ENCODE data around the gene APBB2. TPM values are rescaled to one million over a fixed set of nuclear protein-coding genes. Genes with fewer than 3 reads are reported as not detected.
A peak's percentile ranks its signal among the peaks of the same experiment; 100 is the strongest.

APBB2 gene
- total RNA-seq, 1 donor: 3.7 TPM

DNA sequence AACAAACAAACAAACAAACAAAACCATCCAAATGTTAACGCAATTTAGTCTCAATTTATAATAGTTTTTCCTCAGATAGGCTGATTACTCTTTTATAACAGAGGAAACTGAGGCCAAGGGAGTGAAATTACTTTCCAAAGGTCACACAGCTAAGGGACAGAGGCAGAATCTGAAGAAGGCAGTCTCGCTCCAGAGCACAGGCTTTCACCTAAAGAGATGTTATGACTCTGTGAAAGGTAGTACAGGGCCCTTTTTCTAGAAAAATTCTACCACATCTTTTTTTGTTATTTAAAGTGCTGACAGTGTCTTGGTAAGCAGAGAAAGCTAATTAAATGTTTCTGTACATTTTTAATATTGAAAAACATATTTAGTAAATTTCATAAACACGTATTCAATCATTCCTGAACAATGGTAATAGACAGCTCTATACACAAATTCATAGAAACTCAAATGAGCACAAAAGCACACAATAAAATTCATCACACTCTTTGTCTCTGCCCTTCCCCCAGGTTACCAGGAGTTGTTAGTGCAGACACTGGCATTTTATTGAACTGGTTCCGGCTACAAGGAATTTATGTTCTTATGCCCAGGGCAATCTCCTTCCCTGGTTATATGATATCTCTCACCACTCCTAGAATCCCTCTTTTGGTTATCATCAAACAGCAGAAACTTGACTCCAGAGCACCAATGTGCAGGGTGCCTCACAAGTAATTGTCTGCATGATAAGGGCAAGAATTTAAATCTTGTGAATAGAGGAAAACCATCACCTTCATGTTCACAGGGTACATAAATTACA lies 7.7 kb upstream of the APBB2 start:
- no peaks in the 10 kb centered on the region for H3K4me1 ChIP-seq (ENCODE audit: insufficient read depth, low read length)
- peaks cover 13% of the 10 kb centered on the region for H3K27me3 ChIP-seq (ENCODE audit: insufficient read depth, low read length)
- no peaks in the 10 kb centered on the region for H3K9me3 ChIP-seq (ENCODE audit: low read depth, low read length)
- H3K4me3 ChIP-seq (ENCODE audit: low read length): no peak overlapping the region

DNA sequence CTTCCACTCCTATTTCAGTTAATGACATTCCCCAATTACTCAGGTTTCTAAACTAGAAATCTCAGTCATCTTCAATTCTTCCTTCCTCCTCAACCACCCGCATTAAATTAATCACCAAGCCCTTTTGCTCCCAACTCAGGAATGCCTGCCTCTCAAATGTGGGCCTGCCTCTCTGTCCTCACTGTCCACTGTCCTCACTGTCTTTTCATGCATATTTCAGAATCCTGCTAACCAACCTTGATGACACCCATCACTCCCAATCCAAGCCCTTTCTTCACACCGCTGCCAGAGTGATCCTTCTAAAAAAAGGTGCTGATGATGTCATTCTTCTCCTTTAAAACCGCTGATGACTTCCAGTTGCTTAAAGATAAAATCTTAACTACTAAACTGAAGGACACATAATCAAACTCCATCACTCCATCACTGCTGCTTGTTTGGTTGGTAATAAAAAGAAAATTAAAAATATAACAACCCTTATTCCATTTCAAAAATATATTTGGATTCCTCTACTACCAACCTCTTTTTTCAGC lies 5.1 kb upstream of the APBB2 start:
- Histone ChIP-seq H3K4me1 (ENCODE audit: insufficient read depth, low read length) (peaks cover 7% of the 10 kb centered on the region), H3K27me3 (ENCODE audit: insufficient read depth, low read length) (peaks cover 35% of the 10 kb centered on the region)

GRCh38 chr4:41218703-41219102 lies 4.4 kb upstream of the APBB2 start:
- Histone ChIP-seq H3K27me3 (ENCODE audit: insufficient read depth, low read length) (peaks cover 39% of the 10 kb centered on the region), H3K9me3 (ENCODE audit: low read depth, low read length) (no peaks in the 10 kb centered on the region), H3K4me3 (ENCODE audit: low read length) (no peak overlapping the region), H3K4me1 (ENCODE audit: insufficient read depth, low read length) (peaks cover 11% of the 10 kb centered on the region)

More for the DNA sequence above, 5.1 kb upstream of the APBB2 start:
- Histone ChIP-seq H3K4me3 (ENCODE audit: low read length) (no peak overlapping the region), H3K9me3 (ENCODE audit: low read depth, low read length) (no peaks in the 10 kb centered on the region)

DNA sequence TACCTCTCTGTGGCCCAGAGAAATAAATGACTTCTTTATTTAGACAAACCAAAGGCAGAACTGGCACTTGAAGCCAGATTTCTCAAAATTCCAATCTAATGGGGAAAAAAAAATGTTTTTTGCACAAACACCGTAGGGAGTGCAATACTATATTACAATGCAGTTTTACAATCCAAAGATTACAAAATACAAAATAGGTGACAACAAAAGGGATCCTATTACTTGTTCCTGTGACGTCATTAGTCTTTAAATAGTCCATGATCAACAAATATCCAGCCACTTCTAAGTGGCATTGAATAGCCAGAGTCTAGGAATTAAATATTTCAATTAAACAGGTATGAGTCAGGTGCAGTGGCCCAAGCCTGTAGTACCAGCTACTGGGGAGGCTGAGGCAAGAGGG lies 3.0 kb upstream of the APBB2 start:
- H3K4me3 ChIP-seq (ENCODE audit: low read length): no peak overlapping the region
- H3K27me3 ChIP-seq (ENCODE audit: insufficient read depth, low read length): peaks cover 52% of the 10 kb centered on the region
- no peaks in the 10 kb centered on the region for H3K9me3 ChIP-seq (ENCODE audit: low read depth, low read length)
- peaks cover 22% of the 10 kb centered on the region for H3K4me1 ChIP-seq (ENCODE audit: insufficient read depth, low read length)

DNA sequence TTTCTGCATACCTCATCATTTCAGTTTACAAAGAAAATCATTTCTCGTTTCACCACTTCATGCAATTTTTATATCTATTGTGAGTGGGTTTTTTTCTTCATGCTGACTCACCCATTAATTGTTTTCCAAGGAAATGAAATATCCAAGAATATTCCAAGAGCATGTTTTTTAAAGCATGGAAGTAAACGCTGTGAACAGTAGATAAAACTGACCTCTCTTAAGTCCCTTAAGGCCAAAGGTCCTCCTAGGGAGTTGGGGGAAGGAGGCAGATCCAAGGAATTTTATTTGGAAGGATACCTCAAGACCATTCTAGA lies 2.6 kb upstream of the APBB2 start:
- Histone ChIP-seq H3K4me3 (ENCODE audit: low read length) (no peak overlapping the region), H3K4me1 (ENCODE audit: insufficient read depth, low read length) (peaks cover 25% of the 10 kb centered on the region), H3K27me3 (ENCODE audit: insufficient read depth, low read length) (peaks cover 56% of the 10 kb centered on the region), H3K9me3 (ENCODE audit: low read depth, low read length) (no peaks in the 10 kb centered on the region)

- H3K27me3 ChIP-seq (ENCODE audit: insufficient read depth, low read length): peaks cover 61% of the 10 kb centered on the region
- H3K4me3 ChIP-seq (ENCODE audit: low read length): peak overlapping the region; percentile 31
- no peaks in the 10 kb centered on the region for H3K9me3 ChIP-seq (ENCODE audit: low read depth, low read length)
- H3K4me1 ChIP-seq (ENCODE audit: insufficient read depth, low read length): peaks cover 25% of the 10 kb centered on the region
Measured at GRCh38 chr4:41216294-41217019, 2.1 kb upstream of the APBB2 start.

DNA sequence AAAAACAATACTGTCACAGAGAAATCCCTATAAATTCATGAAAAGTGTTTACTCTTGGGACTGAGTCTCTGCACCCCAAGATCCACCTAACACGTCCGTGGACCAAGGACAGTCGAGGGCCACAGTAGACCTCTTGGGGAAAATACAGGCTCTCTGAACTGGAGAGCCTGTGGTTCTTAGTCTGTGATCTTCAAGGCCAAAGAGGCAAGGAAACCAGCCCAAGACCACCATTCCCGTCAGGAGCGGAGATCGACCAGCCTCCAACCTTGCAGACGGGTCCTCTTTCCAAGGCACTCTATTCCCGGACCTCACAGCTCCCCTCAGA lies 1.6 kb upstream of the APBB2 start:
- peaks cover 62% of the 10 kb centered on the region for H3K27me3 ChIP-seq (ENCODE audit: insufficient read depth, low read length)
- H3K4me1 ChIP-seq (ENCODE audit: insufficient read depth, low read length): peaks cover 25% of the 10 kb centered on the region
- H3K4me3 ChIP-seq (ENCODE audit: low read length): peak overlapping the region; percentile 31
- H3K9me3 ChIP-seq (ENCODE audit: low read depth, low read length): no peaks in the 10 kb centered on the region

DNA sequence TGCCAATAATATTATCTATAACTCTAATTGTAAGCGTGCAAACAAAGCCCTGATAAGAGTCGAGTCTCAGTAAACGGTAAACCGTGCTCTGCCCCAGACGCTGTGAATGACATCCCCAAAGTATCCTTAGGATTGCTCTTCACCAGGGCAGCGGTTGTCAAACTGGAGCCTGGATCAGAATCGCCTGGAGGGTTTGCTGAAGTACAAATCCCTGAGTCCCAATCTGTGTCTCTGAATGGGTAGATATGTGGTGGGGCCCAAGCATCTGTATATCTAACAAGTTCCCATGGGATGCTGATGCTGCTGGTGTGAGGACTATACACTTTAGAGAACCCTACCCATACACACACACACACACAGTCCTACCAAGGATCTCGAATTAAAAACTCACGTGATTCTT lies 813 bp upstream of the APBB2 start:
- Histone ChIP-seq H3K27me3 (ENCODE audit: insufficient read depth, low read length) (peaks cover 62% of the 10 kb centered on the region), H3K4me3 (ENCODE audit: low read length) (no peak overlapping the region), H3K9me3 (ENCODE audit: low read depth, low read length) (no peaks in the 10 kb centered on the region), H3K4me1 (ENCODE audit: insufficient read depth, low read length) (peaks cover 25% of the 10 kb centered on the region)

DNA sequence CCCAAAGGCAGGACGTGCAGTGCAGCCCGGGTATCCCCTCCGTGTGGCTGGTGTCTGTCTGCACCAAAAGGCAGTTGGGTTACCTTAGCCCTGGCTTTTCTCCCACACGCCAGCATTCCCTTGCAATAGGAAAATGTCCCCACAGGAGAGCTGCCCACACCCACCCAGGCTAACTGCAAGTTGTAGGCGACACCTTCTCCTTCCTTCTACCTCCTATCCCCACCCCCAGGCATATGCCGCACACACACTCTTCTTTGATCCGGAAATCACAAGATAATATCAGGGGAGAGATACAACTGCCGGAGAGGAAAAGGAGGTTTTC lies 444 bp upstream of the APBB2 start:
- H3K4me3 ChIP-seq (ENCODE audit: low read length): no peak overlapping the region
- peaks cover 25% of the 10 kb centered on the region for H3K4me1 ChIP-seq (ENCODE audit: insufficient read depth, low read length)
- peaks cover 62% of the 10 kb centered on the region for H3K27me3 ChIP-seq (ENCODE audit: insufficient read depth, low read length)
- no peaks in the 10 kb centered on the region for H3K9me3 ChIP-seq (ENCODE audit: low read depth, low read length)

DNA sequence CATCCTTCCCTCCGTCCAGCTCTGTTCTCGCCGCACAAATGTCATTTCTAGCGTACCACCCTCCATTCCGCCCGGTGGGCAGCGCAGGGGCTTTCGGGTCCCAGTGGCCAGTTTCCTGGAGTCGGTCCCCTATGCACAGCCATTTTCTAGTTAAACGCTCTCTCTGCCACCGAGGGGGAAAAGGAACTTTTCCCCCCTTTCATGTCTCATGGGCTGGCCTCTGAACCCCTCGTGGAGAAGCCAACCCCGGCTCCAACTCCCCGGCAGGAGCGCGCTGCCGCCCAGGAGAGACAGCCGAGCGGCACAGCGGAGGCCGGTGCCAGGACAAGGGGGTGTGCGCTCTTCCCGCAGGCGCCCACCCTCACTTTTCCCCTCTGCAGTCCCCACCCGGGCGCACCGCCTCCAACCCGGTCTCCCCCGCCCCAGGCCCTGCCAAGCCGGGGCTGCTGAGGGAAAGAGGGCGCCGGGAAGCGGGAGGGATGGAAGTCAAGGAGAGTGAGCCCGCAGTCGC lies 662 bp downstream of the APBB2 start:
- H3K4me1 ChIP-seq (ENCODE audit: insufficient read depth, low read length): peaks cover 25% of the 10 kb centered on the region
- H3K27me3 ChIP-seq (ENCODE audit: insufficient read depth, low read length): peaks cover 61% of the 10 kb centered on the region
- H3K9me3 ChIP-seq (ENCODE audit: low read depth, low read length): no peaks in the 10 kb centered on the region
- peak overlapping the region; percentile 40 for H3K4me3 ChIP-seq (ENCODE audit: low read length)

- Histone ChIP-seq H3K4me1 (ENCODE audit: insufficient read depth, low read length) (peaks cover 25% of the 10 kb centered on the region), H3K4me3 (ENCODE audit: low read length) (no peak overlapping the region), H3K9me3 (ENCODE audit: low read depth, low read length) (no peaks in the 10 kb centered on the region), H3K27me3 (ENCODE audit: insufficient read depth, low read length) (peaks cover 55% of the 10 kb centered on the region)
Measured at GRCh38 chr4:41212616-41213203, 1.6 kb downstream of the APBB2 start.

- H3K4me1 ChIP-seq (ENCODE audit: insufficient read depth, low read length): peaks cover 25% of the 10 kb centered on the region
- H3K9me3 ChIP-seq (ENCODE audit: low read depth, low read length): no peaks in the 10 kb centered on the region
- H3K4me3 ChIP-seq (ENCODE audit: low read length): no peak overlapping the region
- peaks cover 50% of the 10 kb centered on the region for H3K27me3 ChIP-seq (ENCODE audit: insufficient read depth, low read length)
Measured at GRCh38 chr4:41211951-41212615, 2.3 kb downstream of the APBB2 start.

GRCh38 chr4:41209901-41210300 lies 4.4 kb downstream of the APBB2 start:
- Histone ChIP-seq H3K4me3 (ENCODE audit: low read length) (no peak overlapping the region), H3K27me3 (ENCODE audit: insufficient read depth, low read length) (peaks cover 31% of the 10 kb centered on the region)

DNA sequence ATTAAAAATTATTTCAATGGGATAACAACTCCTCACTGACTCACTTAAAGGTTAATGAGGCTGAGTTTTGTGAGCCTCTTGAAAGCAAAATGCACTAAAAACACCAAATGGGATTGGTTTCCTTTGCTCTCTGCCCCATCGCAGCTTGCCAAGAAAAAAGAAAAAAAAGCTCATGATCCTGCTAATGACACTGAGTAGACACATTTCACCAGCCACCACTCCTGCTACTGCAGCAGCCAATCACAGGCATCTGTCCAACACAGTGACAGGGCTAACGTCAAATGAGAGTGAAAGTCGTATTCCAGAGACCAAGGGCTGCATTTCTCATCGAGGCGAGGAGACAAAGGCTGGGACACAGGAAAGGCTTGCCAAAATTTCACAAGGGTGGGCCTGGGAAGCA lies 5.2 kb downstream of the APBB2 start:
- Histone ChIP-seq H3K27me3 (ENCODE audit: insufficient read depth, low read length) (peaks cover 26% of the 10 kb centered on the region), H3K4me1 (ENCODE audit: insufficient read depth, low read length) (peaks cover 17% of the 10 kb centered on the region), H3K9me3 (ENCODE audit: low read depth, low read length) (no peaks in the 10 kb centered on the region), H3K4me3 (ENCODE audit: low read length) (no peak overlapping the region)

More at GRCh38 chr4:41209901-41210300, 4.4 kb downstream of the APBB2 start:
- Histone ChIP-seq H3K4me1 (ENCODE audit: insufficient read depth, low read length) (peaks cover 21% of the 10 kb centered on the region), H3K9me3 (ENCODE audit: low read depth, low read length) (no peaks in the 10 kb centered on the region)

DNA sequence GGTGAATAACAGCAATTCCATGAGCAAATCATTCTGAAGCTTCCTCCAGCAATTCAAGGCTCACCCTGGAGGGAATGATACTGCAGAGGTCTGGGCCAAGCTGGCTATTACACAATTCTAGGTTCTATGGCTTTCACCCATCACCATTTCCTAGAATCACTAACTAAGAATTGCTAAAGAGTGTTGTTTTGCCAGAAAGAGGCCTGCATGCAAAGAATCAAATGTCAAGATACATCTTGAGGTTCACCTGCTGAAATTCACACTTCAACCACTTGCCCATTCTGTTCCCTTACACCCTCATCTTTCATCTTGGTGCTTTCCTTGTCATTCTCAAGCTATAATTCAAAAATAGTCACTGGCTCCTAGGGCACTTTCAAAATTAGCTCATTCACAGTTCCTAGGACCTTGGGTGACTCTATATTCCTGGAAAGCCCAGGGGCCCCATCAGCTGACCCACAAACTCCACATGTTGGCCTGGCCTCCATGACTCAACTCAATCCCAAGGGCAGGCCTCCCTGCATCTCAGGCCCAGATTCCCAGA lies 7.0 kb downstream of the APBB2 start:
- no peaks in the 10 kb centered on the region for H3K9me3 ChIP-seq (ENCODE audit: low read depth, low read length)
- H3K4me3 ChIP-seq (ENCODE audit: low read length): no peak overlapping the region
- peaks cover 10% of the 10 kb centered on the region for H3K27me3 ChIP-seq (ENCODE audit: insufficient read depth, low read length)
- peaks cover 2% of the 10 kb centered on the region for H3K4me1 ChIP-seq (ENCODE audit: insufficient read depth, low read length)

All from mononuclear cell (primary cell).